Measurements from ENCODE around the gene ORC6. TPM values are rescaled to one million over a fixed set of nuclear protein-coding genes. Genes with fewer than 3 reads are reported as not detected.

The ORC6 gene
- total RNA-seq, 1 donor from 2014 or later: 9.1 TPM

GRCh38 chr16:46701615-46702014 lies 12.2 kb downstream of the ORC6 start:
- DNase-seq (ENCODE audit: low read depth in 2 of 2): no peak

DNA sequence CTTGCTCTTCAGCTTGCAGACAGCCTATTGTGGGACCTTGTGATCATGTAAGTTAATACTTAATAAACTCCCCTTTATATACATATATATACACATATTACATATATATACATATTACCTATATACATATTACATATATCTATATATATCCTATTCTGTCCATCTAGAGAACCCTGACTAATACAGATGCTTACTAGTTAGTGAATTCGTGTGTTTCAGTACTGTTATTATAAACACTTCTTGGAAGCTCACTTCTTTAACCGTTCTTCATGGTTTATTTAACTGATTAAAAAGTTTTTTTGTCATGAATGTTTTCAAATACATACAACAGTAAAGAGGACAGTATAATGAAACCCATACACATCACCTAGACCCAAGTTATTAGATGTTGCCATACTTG lies 12.6 kb downstream of the ORC6 start:
- DNase-seq (ENCODE audit: low read depth in 2 of 2): no peak

DNA sequence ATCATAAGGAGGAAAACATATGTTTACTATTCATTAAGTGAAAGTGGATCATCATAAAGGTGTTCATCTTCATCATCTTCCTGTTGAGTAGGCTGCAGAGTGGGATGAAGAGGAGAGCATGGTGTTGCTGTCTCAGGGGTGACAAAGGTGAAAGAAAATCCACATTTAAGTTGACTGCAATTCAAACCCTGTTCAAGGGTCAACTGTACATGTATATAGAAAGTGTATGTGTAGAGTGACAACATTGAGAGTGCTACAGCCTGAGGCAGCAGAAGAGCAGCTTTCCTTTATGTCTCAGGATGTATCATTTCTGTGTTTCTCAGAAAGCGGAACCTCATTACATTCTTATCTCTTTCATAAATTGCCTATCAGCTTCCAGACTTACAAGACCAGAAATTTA lies 17.2 kb downstream of the ORC6 start:
- DNase-seq (ENCODE audit: low read depth in 2 of 2): no peak

- DNase-seq (ENCODE audit: low read depth in 2 of 2): no peak
These were observed 20.1 kb downstream of the ORC6 start for GRCh38 chr16:46709469-46710005.

GRCh38 chr16:46711106-46712058 lies 21.9 kb downstream of the ORC6 start:
- no peak for DNase-seq (ENCODE audit: low read depth in 2 of 2)

GRCh38 chr16:46712911-46713310 lies 23.5 kb downstream of the ORC6 start:
- DNase-seq (ENCODE audit: low read depth in 2 of 2): no peak

DNA sequence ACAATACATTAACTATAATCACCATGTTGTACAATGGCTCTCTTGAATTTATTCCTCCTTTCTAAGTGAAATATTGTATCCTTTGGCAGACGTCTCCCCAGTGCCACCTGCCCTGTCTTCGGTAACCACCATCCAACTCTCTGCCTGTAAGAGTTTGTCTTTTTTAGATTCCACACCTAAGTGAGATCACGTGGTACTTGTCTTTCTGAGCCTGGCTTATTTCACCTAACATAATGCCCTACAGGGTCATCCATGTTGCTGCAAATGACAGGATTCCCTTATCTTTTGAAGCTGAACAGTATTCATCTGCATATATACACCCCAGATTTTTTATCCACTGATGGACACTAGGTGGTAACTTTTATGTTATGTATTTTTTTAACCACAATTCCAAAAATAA lies 24.2 kb downstream of the ORC6 start:
- DNase-seq (ENCODE audit: low read depth in 2 of 2): no peak

DNA sequence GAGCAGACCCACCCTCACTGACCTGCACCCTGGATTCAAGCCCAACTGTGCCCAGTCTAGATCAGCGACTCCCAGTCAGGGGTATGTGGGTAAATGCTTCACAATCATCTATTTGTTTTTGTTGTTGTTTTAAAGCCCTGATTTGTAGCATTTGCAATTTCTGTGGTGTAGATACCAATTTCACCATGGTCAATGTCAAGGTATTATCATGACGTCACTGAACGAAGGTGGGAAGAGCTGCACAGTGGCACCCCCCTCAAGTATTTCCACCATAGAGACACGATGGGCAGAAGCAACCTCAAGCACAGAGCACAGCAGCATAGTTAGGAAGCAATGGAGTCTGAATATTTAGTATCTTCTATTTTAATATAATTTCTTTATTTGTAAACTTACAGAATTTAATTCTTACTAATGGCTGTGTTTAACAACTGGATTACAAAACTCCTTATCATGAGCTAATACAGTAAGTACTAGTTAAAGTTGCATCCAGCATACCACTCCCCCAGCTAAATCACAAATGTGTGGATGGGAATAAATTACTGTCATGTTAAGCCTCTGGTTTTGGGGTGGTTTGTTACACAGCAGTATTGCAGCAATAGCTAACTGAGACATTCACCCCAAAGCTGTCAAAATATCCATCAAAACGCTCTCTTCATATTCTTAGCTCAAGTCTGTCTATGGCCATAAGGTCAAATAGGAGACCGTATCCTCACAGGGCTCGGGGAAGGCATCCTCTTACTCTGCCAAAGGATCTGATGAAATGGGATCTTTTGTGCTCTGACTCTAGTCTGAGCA lies 25.5 kb downstream of the ORC6 start:
- no peak for DNase-seq (ENCODE audit: low read depth in 2 of 2)

- DNase-seq (ENCODE audit: low read depth in 2 of 2): peak in 1 of 2 donors; percentile 34
These were observed 26.4 kb downstream of the ORC6 start for GRCh38 chr16:46715769-46716305.

DNA sequence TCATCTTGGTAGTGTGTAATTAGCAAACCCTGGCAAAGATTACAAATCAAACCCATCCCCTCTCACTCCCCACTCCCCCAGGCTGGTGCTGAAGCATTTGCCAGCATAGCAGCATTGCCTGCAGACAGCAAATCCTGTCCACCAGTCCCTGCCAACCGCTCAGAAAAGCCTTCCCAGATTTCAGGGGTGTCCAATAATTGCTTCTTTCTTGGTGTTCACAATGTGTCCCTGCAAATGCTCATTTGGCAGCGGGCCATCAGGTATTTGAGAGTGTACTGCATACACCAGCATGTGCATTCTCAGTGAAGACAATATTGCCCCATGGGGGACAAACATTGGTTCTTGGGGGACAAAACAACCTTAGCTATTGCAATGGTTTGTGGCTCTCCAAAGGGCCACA lies 28.2 kb downstream of the ORC6 start:
- no peak for DNase-seq (ENCODE audit: low read depth in 2 of 2)

DNA sequence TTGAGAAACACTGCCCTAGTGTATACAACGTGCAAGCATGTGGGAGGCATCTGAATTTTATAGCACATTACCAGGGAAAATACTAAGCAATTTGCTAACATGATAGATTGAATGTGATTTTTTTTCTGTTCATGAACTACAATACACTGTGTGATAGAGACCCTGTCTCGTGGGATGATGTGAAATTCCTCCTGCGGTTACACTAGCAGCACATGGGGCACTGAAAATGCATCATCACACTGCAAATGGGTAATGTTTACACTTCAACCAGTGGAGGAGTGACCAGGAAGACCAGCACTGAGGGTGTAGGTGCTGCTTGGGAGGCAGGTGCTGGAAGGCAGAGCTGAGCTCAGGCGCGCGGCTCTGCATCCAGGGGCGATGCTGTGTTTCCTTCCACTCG lies 28.8 kb downstream of the ORC6 start:
- no peak for DNase-seq (ENCODE audit: low read depth in 2 of 2)

- no peak for DNase-seq (ENCODE audit: low read depth in 2 of 2)
These were observed 30.1 kb downstream of the ORC6 start for GRCh38 chr16:46719528-46719927.

DNA sequence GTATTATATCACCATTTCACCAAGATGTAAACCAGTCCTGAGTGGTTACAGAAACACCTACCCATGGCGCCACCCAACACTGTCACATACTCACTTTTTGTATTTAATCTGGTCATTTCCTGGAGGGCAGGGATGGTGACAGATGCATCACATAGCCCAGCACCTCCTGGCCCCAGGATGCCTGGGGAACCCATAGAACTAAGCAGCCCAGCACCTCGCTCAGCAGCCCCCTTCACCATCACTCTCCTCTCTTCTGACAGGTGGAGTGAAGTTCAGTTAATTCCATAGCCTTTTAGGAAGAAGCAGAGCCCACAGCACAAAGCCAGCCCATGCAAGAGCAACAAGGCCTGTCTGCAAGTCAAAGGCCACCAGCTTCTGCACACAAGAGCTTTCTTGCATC lies 31.2 kb downstream of the ORC6 start:
- no peak for DNase-seq (ENCODE audit: low read depth in 2 of 2)

GRCh38 chr16:46721885-46722284 lies 32.4 kb downstream of the ORC6 start:
- DNase-seq (ENCODE audit: low read depth in 2 of 2): no peak

- DNase-seq (ENCODE audit: low read depth in 2 of 2): no peak
These were observed 37.7 kb downstream of the ORC6 start for GRCh38 chr16:46727184-46727583.

DNA sequence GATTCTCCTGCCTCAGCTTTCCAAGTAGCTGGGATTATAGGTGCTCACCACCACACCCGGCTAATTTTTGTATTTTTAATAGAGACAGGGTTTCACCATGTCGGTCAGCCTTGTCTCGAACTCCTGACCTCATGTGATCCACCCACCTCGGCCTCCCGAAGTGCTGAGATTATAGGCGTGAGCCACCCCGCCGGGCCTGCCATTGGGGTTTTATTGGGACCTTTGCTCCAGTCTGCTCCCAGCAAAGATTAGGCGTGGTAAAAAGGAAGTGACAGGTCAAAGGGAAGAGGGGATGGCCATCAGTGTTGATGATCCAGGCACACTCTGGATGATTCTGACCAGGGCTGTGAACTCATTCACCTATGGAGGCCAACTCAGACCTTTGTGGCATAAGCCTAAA lies 38.2 kb downstream of the ORC6 start:
- no peak for DNase-seq (ENCODE audit: low read depth in 2 of 2)

DNA sequence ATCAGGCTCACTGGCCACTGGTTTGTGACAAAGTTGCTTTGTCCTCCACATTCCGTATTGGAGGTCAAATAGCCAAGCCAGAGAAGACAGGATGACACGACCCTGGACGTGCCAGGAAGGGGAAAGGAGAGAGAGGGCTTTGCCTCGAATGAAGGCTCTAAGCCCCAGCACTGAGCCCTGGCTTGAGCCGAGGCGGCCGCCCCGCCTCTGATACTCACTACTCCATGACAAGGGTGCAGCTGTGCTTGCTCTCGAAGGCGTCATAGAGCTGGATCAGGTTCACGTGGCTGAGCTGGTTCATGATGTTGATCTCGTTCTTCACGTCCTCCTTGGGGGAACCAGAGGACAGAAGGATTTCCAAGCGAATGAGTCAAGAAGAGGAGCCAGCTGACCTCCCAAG lies 39.3 kb downstream of the ORC6 start:
- no peak for DNase-seq (ENCODE audit: low read depth in 2 of 2)

DNA sequence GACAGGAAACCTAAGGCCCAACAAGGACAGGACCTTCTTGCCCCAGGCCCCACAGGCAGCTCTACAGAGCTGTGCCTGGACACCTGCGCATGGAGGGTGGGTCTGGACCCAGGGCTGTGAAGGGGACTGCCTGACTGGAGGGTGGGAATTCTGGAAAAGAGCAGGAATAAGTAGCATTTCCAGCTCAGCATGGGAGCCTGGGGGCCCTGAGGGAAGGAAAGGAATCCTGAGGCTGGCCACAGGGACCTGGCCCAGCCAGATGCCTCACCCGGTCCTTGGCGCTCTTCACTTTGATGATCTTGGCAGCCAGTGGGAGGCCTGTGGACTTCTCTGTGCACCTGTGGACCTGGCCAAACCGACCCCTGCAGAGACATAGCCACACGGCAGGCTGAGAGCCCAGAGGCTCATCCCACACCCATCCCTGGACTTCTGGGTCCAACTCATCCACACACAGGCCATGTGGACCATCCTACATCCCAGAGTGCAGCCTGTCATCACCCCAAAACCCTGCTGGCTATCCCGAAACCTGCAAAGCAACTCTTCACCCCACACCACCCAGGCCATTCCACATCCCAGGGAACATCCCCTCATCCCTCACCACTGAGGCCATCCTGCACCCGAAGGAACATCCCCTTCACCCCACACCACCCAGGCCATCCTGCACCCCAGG lies 40.0 kb downstream of the ORC6 start:
- DNase-seq (ENCODE audit: low read depth in 2 of 2): no peak

DNA sequence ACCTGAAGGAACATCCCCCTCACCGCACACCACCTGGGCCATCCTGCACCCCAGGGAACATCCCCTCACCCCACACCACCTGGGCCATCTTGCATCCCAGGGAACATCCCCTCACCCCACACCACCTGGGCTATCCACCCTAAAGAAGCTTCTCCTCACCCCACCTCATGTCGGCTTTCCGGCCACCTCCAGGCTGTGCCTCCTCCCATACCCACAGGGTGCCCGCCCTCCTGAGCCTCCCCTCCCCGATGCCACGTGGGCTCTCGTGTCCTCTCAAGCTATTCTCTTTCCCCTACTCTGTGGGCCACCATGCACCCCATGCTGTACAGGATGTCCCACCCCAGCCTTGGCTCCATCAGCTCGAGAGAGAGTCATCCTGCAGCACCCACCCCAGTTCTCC lies 40.7 kb downstream of the ORC6 start:
- no peak for DNase-seq (ENCODE audit: low read depth in 2 of 2)

DNA sequence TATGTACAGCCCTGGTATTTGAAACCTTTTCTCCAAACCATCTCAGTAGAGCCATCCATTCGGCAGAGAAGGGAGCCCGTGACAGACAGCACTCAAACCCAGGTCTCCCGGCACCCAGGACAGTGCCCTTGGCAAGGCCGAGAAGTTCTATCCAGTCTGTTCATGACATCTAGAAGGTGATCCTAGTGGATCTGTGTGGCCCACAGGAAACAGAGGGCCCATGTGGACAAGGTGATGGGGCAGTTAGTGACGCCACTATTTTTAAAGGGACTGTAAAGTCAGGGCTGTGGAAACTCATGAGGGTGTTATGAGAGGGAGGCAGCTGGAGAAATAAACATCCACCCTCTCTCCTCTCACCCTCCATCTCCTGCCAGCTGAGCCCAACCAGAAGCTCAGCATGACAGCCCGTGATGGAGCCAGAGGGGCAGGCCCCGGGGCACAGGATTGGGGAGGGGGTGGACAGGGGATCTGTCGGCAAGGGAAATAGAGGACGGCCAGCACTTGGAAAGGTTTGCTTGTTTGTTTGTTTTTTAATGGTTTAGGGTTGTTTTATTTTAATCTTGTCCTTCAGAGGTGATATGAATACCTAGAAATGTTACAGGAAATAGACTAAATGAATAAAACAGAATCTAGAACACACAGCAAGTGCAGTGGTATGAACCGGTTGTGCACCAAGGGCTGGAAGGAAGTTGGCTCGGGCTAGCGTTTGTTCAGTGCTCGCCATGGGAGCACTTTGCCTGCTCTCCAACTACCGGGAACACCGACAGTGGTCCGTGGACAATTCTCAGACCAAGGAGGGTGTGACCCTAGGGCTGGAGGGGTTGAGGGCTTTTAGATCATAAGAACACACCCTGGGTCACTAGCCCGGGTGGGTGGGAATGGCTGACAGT lies 41.6 kb downstream of the ORC6 start:
- no peak for DNase-seq (ENCODE audit: low read depth in 2 of 2)
